Measurements from ENCODE around the gene TOX3. TPM values are rescaled to one million over a fixed set of nuclear protein-coding genes. Genes with fewer than 3 reads are reported as not detected.

Gene TOX3
- total RNA-seq, 1 donor from 2014 or later: not detected

GRCh38 chr16:52526830-52527229, 20.1 kb downstream of the TOX3 start:
- Mint-ChIP-seq H3K27ac (ENCODE audit: unreplicated experiment) (no peak overlapping the region), H3K36me3 (ENCODE audit: low read depth) (no peaks in the 10 kb centered on the region), H3K4me3 (ENCODE audit: unreplicated experiment) (no peak overlapping the region), H3K4me1 (ENCODE audit: low read depth) (no peaks in the 10 kb centered on the region), H3K27me3 (ENCODE audit: low read depth) (peaks cover 5% of the 10 kb centered on the region), H3K9me3 (ENCODE audit: low read depth) (no peaks in the 10 kb centered on the region)
- no peak for DNase-seq (ENCODE audit: low spot score)
- no peak for TF ChIP-seq CTCF (IDR thresholded peaks at IDR 0.05)

- no peaks in the 10 kb centered on the region for H3K36me3 Mint-ChIP-seq (ENCODE audit: low read depth)
- H3K4me3 Mint-ChIP-seq (ENCODE audit: unreplicated experiment): no peak overlapping the region
- H3K27me3 Mint-ChIP-seq (ENCODE audit: low read depth): peaks cover 5% of the 10 kb centered on the region
- no peaks in the 10 kb centered on the region for H3K9me3 Mint-ChIP-seq (ENCODE audit: low read depth)
- no peak for DNase-seq (ENCODE audit: low spot score)
- H3K27ac Mint-ChIP-seq (ENCODE audit: unreplicated experiment): no peak overlapping the region
- no peaks in the 10 kb centered on the region for H3K4me1 Mint-ChIP-seq (ENCODE audit: low read depth)
- no peak for TF ChIP-seq CTCF (IDR thresholded peaks at IDR 0.05)
These were observed 20.7 kb downstream of the TOX3 start for GRCh38 chr16:52526116-52526828.

- Mint-ChIP-seq H3K4me3 (ENCODE audit: unreplicated experiment) (no peak overlapping the region), H3K36me3 (ENCODE audit: low read depth) (no peaks in the 10 kb centered on the region), H3K27ac (ENCODE audit: unreplicated experiment) (no peak overlapping the region), H3K9me3 (ENCODE audit: low read depth) (no peaks in the 10 kb centered on the region), H3K4me1 (ENCODE audit: low read depth) (no peaks in the 10 kb centered on the region), H3K27me3 (ENCODE audit: low read depth) (peaks cover 5% of the 10 kb centered on the region)
- no peak for DNase-seq (ENCODE audit: low spot score)
- no peak for TF ChIP-seq CTCF (IDR thresholded peaks at IDR 0.05)
These were observed 25.4 kb downstream of the TOX3 start for GRCh38 chr16:52521570-52521969.

- peaks cover 1% of the 10 kb centered on the region for H3K27me3 Mint-ChIP-seq (ENCODE audit: low read depth)
- no peak overlapping the region for H3K27ac Mint-ChIP-seq (ENCODE audit: unreplicated experiment)
- no peak for TF ChIP-seq CTCF (IDR thresholded peaks at IDR 0.05)
- H3K4me1 Mint-ChIP-seq (ENCODE audit: low read depth): no peaks in the 10 kb centered on the region
- no peaks in the 10 kb centered on the region for H3K9me3 Mint-ChIP-seq (ENCODE audit: low read depth)
- no peak overlapping the region for H3K4me3 Mint-ChIP-seq (ENCODE audit: unreplicated experiment)
- no peak for DNase-seq (ENCODE audit: low spot score)
- H3K36me3 Mint-ChIP-seq (ENCODE audit: low read depth): no peaks in the 10 kb centered on the region
These were observed 28.1 kb downstream of the TOX3 start for GRCh38 chr16:52518884-52519283.

GRCh38 chr16:52515068-52515671, 31.8 kb downstream of the TOX3 start:
- H3K4me1 Mint-ChIP-seq (ENCODE audit: low read depth): no peaks in the 10 kb centered on the region
- no peak for DNase-seq (ENCODE audit: low spot score)
- no peak for TF ChIP-seq CTCF (IDR thresholded peaks at IDR 0.05)
- no peaks in the 10 kb centered on the region for H3K27me3 Mint-ChIP-seq (ENCODE audit: low read depth)
- H3K9me3 Mint-ChIP-seq (ENCODE audit: low read depth): no peaks in the 10 kb centered on the region
- no peaks in the 10 kb centered on the region for H3K36me3 Mint-ChIP-seq (ENCODE audit: low read depth)
- H3K27ac Mint-ChIP-seq (ENCODE audit: unreplicated experiment): no peak overlapping the region
- no peak overlapping the region for H3K4me3 Mint-ChIP-seq (ENCODE audit: unreplicated experiment)

Measured in chondrocyte (in vitro differentiated cells).